Loucy (cell line): Measurements from ENCODE around the gene DTX1.

Experiments used
- EZH2phosphoT487 ChIP-seq: fragments of 200-600 bp; IDR thresholded peaks from 2 replicates; pipeline ENCODE4 v1.6.1; 2018; ENCODE audit warnings: antibody characterized with exemption, mild to moderate bottlenecking, moderate library complexity, borderline replicate concordance
- TF ChIP-seq, protein P1 (sequence below): fragments of 200-600 bp; sonication (generic); conservative IDR thresholded peaks from 2 replicates; pipeline ENCODE4 v1.5.1; 2014; ENCODE audit warnings: mild to moderate bottlenecking, antibody characterized with exemption, low read length

- TF ChIP-seq, protein P1, sequence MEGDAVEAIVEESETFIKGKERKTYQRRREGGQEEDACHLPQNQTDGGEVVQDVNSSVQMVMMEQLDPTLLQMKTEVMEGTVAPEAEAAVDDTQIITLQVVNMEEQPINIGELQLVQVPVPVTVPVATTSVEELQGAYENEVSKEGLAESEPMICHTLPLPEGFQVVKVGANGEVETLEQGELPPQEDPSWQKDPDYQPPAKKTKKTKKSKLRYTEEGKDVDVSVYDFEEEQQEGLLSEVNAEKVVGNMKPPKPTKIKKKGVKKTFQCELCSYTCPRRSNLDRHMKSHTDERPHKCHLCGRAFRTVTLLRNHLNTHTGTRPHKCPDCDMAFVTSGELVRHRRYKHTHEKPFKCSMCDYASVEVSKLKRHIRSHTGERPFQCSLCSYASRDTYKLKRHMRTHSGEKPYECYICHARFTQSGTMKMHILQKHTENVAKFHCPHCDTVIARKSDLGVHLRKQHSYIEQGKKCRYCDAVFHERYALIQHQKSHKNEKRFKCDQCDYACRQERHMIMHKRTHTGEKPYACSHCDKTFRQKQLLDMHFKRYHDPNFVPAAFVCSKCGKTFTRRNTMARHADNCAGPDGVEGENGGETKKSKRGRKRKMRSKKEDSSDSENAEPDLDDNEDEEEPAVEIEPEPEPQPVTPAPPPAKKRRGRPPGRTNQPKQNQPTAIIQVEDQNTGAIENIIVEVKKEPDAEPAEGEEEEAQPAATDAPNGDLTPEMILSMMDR, result no peak
- TF ChIP-seq EZH2phosphoT487, result no peak
These were observed 1.5 kb upstream of the DTX1 start for GRCh38 chr12:113054948-113055486.
